GM21576 (cell line): ENCODE data around the gene SGO1.
"Not testable (repeated sequence)": the region's sequence is repeated elsewhere in the genome, so short reads cannot be mapped to it uniquely, and the experiment has no call there.

Experiments used
- ATAC-seq: cut with Tn5 transposase; IDR thresholded peaks from one replicate; pipeline ENCODE4 v1.9.1; 2021; ENCODE audit warnings: mild to moderate bottlenecking, moderate library complexity; ENCODE audit not compliant: unreplicated experiment

SGO1 gene

GRCh38 chr3:20185679-20186599 is at the start of gene SGO1:
Gene SGO1, minus strand, starts transcription at chr3:20186206. Its CDS starts 2,179 bp downstream, at chr3:20184027.
- peak; percentile 95 for ATAC-seq

GRCh38 chr3:20235796-20236195 is 49.8 kb upstream of the SGO1 start:
- peak; percentile 81 for ATAC-seq

GRCh38 chr3:20232906-20233780 is 47.1 kb upstream of the SGO1 start:
- ATAC-seq: no peak

- ATAC-seq: no peak
Observed at GRCh38 chr3:20230954-20231353, 44.9 kb upstream of the SGO1 start.

- no peak for ATAC-seq
Observed at GRCh38 chr3:20225769-20226168, 39.8 kb upstream of the SGO1 start.

- no peak for ATAC-seq
Observed at GRCh38 chr3:20222274-20222673, 36.3 kb upstream of the SGO1 start.

- no peak for ATAC-seq
Observed at GRCh38 chr3:20218215-20218614, 32.2 kb upstream of the SGO1 start.

- no peak for ATAC-seq
Observed at GRCh38 chr3:20215636-20216035, 29.6 kb upstream of the SGO1 start.

GRCh38 chr3:20213491-20213890 is 27.5 kb upstream of the SGO1 start:
- not testable (repeated sequence) for ATAC-seq

GRCh38 chr3:20207945-20208344 is 21.9 kb upstream of the SGO1 start:
- not testable (repeated sequence) for ATAC-seq

GRCh38 chr3:20205898-20206297 is 19.9 kb upstream of the SGO1 start:
- ATAC-seq: not testable (repeated sequence)

- no peak for ATAC-seq
Observed at GRCh38 chr3:20201143-20201542, 15.1 kb upstream of the SGO1 start.

GRCh38 chr3:20197775-20198174 is 11.8 kb upstream of the SGO1 start:
- no peak for ATAC-seq

GRCh38 chr3:20194793-20195460 is 8.9 kb upstream of the SGO1 start:
- no peak for ATAC-seq

GRCh38 chr3:20190991-20191390 is 5.0 kb upstream of the SGO1 start:
- no peak for ATAC-seq

- ATAC-seq: peak; percentile 3
Observed at GRCh38 chr3:20186600-20187004, 596 bp upstream of the SGO1 start.

GRCh38 chr3:20185331-20185678 is 701 bp downstream of the SGO1 start:
- ATAC-seq: no peak

- no peak for ATAC-seq
Observed at GRCh38 chr3:20182206-20182605, 3.8 kb downstream of the SGO1 start.

GRCh38 chr3:20181276-20181675 is 4.7 kb downstream of the SGO1 start:
- ATAC-seq: no peak

- no peak for ATAC-seq
Observed at GRCh38 chr3:20173844-20174410, 12.1 kb downstream of the SGO1 start.

GRCh38 chr3:20161714-20162113 is 24.3 kb downstream of the SGO1 start:
- no peak for ATAC-seq
